ENCODE results near the gene UGT1A4.

The UGT1A4 gene

GRCh38 chr2:233761040-233761769 is 42.7 kb downstream of the UGT1A4 start:
- in situ Hi-C loops (cut with HindIII; ENCODE audit: low pct_unique_long_range_greater_than_20kb, low sequenced_read_pairs), result no loop called here
- no peak for DNase-seq (ENCODE audit: low read depth in 1 of 2, low spot score in 1 of 2)
- no peak for TF ChIP-seq JUND (IDR thresholded peaks at IDR 0.05; ENCODE audit: low read depth)

- TF ChIP-seq JUND (IDR thresholded peaks at IDR 0.05; ENCODE audit: low read depth), result no peak
- no peak for DNase-seq (ENCODE audit: low read depth in 1 of 2, low spot score in 1 of 2)
- in situ Hi-C loops (cut with HindIII; ENCODE audit: low pct_unique_long_range_greater_than_20kb, low sequenced_read_pairs), result no loop called here
These were observed 45.7 kb downstream of the UGT1A4 start for GRCh38 chr2:233764264-233764663.

- no peak for DNase-seq (ENCODE audit: low read depth in 1 of 2, low spot score in 1 of 2)
- in situ Hi-C loops (cut with HindIII; ENCODE audit: low pct_unique_long_range_greater_than_20kb, low sequenced_read_pairs), result no loop called here
- no peak for TF ChIP-seq JUND (IDR thresholded peaks at IDR 0.05; ENCODE audit: low read depth)
These were observed 46.2 kb downstream of the UGT1A4 start for GRCh38 chr2:233764761-233765160.

- in situ Hi-C loops (cut with HindIII; ENCODE audit: low pct_unique_long_range_greater_than_20kb, low sequenced_read_pairs), result no loop called here
- no peak for DNase-seq (ENCODE audit: low read depth in 1 of 2, low spot score in 1 of 2)
- TF ChIP-seq JUND (IDR thresholded peaks at IDR 0.05; ENCODE audit: low read depth), result no peak
These were observed 47.9 kb downstream of the UGT1A4 start for GRCh38 chr2:233766416-233766815.

- no peak for TF ChIP-seq JUND (IDR thresholded peaks at IDR 0.05; ENCODE audit: low read depth)
- in situ Hi-C loops (cut with HindIII; ENCODE audit: low pct_unique_long_range_greater_than_20kb, low sequenced_read_pairs), result no loop called here
- no peak for DNase-seq (ENCODE audit: low read depth in 1 of 2, low spot score in 1 of 2)
These were observed 49.5 kb downstream of the UGT1A4 start for GRCh38 chr2:233768076-233768475.

- in situ Hi-C loops (cut with HindIII; ENCODE audit: low pct_unique_long_range_greater_than_20kb, low sequenced_read_pairs), result no loop called here
- TF ChIP-seq JUND (IDR thresholded peaks at IDR 0.05; ENCODE audit: low read depth), result no peak
- no peak for DNase-seq (ENCODE audit: low read depth in 1 of 2, low spot score in 1 of 2)
These were observed 50.7 kb downstream of the UGT1A4 start for GRCh38 chr2:233769260-233769659.

GRCh38 chr2:233772153-233772552 is 53.6 kb downstream of the UGT1A4 start:
- no peak for TF ChIP-seq JUND (IDR thresholded peaks at IDR 0.05; ENCODE audit: low read depth)
- no peak for DNase-seq (ENCODE audit: low read depth in 1 of 2, low spot score in 1 of 2)
- in situ Hi-C loops (cut with HindIII; ENCODE audit: low pct_unique_long_range_greater_than_20kb, low sequenced_read_pairs), result no loop called here

- in situ Hi-C loops (cut with HindIII; ENCODE audit: low pct_unique_long_range_greater_than_20kb, low sequenced_read_pairs), result no loop called here
These were observed 54.0 kb downstream of the UGT1A4 start for GRCh38 chr2:233772583-233772982.

GRCh38 chr2:233773854-233774253 is 55.3 kb downstream of the UGT1A4 start:
- TF ChIP-seq JUND (IDR thresholded peaks at IDR 0.05; ENCODE audit: low read depth), result no peak
- DNase-seq (ENCODE audit: low read depth in 1 of 2, low spot score in 1 of 2), result no peak
- in situ Hi-C loops (cut with HindIII; ENCODE audit: low pct_unique_long_range_greater_than_20kb, low sequenced_read_pairs), result no loop called here

More at GRCh38 chr2:233772583-233772982, 54.0 kb downstream of the UGT1A4 start:
- no peak for DNase-seq (ENCODE audit: low read depth in 1 of 2, low spot score in 1 of 2)
- TF ChIP-seq JUND (IDR thresholded peaks at IDR 0.05; ENCODE audit: low read depth), result no peak

GRCh38 chr2:233775414-233775813 is 56.9 kb downstream of the UGT1A4 start:
- TF ChIP-seq JUND (IDR thresholded peaks at IDR 0.05; ENCODE audit: low read depth), result no peak
- no peak for DNase-seq (ENCODE audit: low read depth in 1 of 2, low spot score in 1 of 2)
- in situ Hi-C loops (cut with HindIII; ENCODE audit: low pct_unique_long_range_greater_than_20kb, low sequenced_read_pairs), result no loop called here

- TF ChIP-seq JUND (IDR thresholded peaks at IDR 0.05; ENCODE audit: low read depth), result no peak
- in situ Hi-C loops (cut with HindIII; ENCODE audit: low pct_unique_long_range_greater_than_20kb, low sequenced_read_pairs), result no loop called here
- DNase-seq (ENCODE audit: low read depth in 1 of 2, low spot score in 1 of 2), result no peak
These were observed 59.5 kb downstream of the UGT1A4 start, which contains the start of gene MROH2A for GRCh38 chr2:233778030-233778429. TSS of gene MROH2A (plus strand) at chr2:233778330. CDS start at chr2:233779359, 1,029 bp downstream.

GRCh38 chr2:233779722-233780121 is 61.2 kb downstream of the UGT1A4 start:
- DNase-seq (ENCODE audit: low read depth in 1 of 2, low spot score in 1 of 2), result no peak
- in situ Hi-C loops (cut with HindIII; ENCODE audit: low pct_unique_long_range_greater_than_20kb, low sequenced_read_pairs), result no loop called here
- TF ChIP-seq JUND (IDR thresholded peaks at IDR 0.05; ENCODE audit: low read depth), result no peak

GRCh38 chr2:233780771-233781170 is 62.2 kb downstream of the UGT1A4 start:
- no peak for DNase-seq (ENCODE audit: low read depth in 1 of 2, low spot score in 1 of 2)
- TF ChIP-seq JUND (IDR thresholded peaks at IDR 0.05; ENCODE audit: low read depth), result no peak
- in situ Hi-C loops (cut with HindIII; ENCODE audit: low pct_unique_long_range_greater_than_20kb, low sequenced_read_pairs), result no loop called here

- in situ Hi-C loops (cut with HindIII; ENCODE audit: low pct_unique_long_range_greater_than_20kb, low sequenced_read_pairs), result no loop called here
- DNase-seq (ENCODE audit: low read depth in 1 of 2, low spot score in 1 of 2), result no peak
- no peak for TF ChIP-seq JUND (IDR thresholded peaks at IDR 0.05; ENCODE audit: low read depth)
These were observed 71.0 kb downstream of the UGT1A4 start for GRCh38 chr2:233789554-233789953.

All from T47D (cell line).